GM23338 (cell line): ENCODE results near the gene NUP153. TPM values are rescaled to one million over a fixed set of nuclear protein-coding genes. Genes with fewer than 3 reads are reported as not detected.

ENCODE experiments used
- ATAC-seq: fragments of 200-7000 bp; cut with Tn5 transposase; 3 replicates; pipeline ENCODE4 v1.9.1; 2020
- DNase-seq: peaks from one replicate; pipeline ENCODE4 v3.0.0-alpha.2; 2015; ENCODE audit warnings: low spot score
- H2AFZ ChIP-seq: fragments of 200-600 bp; sonication (generic); 2 replicates; pipeline ENCODE4 v1.8.0; 2016; ENCODE audit warnings: antibody characterized with exemption, mild to moderate bottlenecking, moderate library complexity
- H3F3A ChIP-seq: fragments of 200-600 bp; sonication (generic); replicated peaks from 2 replicates; pipeline ENCODE4 v1.8.0; 2017; ENCODE audit warnings: antibody characterized with exemption, mixed run types, low read depth
- H3K27ac ChIP-seq: fragments of 200-600 bp; sonication (generic); 2 replicates; pipeline ENCODE4 v1.6.1; 2016; ENCODE audit warnings: low read depth
- H3K27me3 ChIP-seq: fragments of 200-600 bp; sonication (generic); 2 replicates; pipeline ENCODE4 v1.8.0; 2016; ENCODE audit warnings: mild to moderate bottlenecking, mixed run types, moderate library complexity; ENCODE audit not compliant: insufficient read depth
- H3K36me3 ChIP-seq: fragments of 200-600 bp; sonication (generic); 2 replicates; pipeline ENCODE4 v1.8.0; 2016; ENCODE audit warnings: mild to moderate bottlenecking; ENCODE audit not compliant: insufficient read depth
- H3K4me1 ChIP-seq: fragments of 200-600 bp; sonication (generic); 2 replicates; pipeline ENCODE4 v1.8.0; 2016; ENCODE audit warnings: mild to moderate bottlenecking, moderate library complexity; ENCODE audit not compliant: insufficient read depth
- H3K4me2 ChIP-seq: fragments of 200-600 bp; sonication (generic); 2 replicates; pipeline ENCODE4 v1.7.1; 2017; ENCODE audit warnings: mixed run types
- H3K4me3 ChIP-seq: fragments of 200-600 bp; sonication (generic); 2 replicates; pipeline ENCODE4 v1.6.1; 2016; ENCODE audit warnings: mixed run types
- H3K79me2 ChIP-seq: fragments of 200-600 bp; sonication (generic); replicated peaks from 2 replicates; pipeline ENCODE4 v1.8.0; 2017; ENCODE audit warnings: mild to moderate bottlenecking; ENCODE audit not compliant: insufficient read depth
- H3K9me2 ChIP-seq: fragments of 200-600 bp; sonication (generic); 2 replicates; pipeline ENCODE4 v1.8.0; 2017; ENCODE audit not compliant: insufficient read depth
- H4K20me1 ChIP-seq: fragments of 200-600 bp; sonication (generic); replicated peaks from 2 replicates; pipeline ENCODE4 v1.8.0; 2017; ENCODE audit warnings: mild to moderate bottlenecking; ENCODE audit not compliant: insufficient read depth
- H3K27ac Mint-ChIP-seq: 2 replicates; pipeline ENCODE4 v1.8.0; 2020; ENCODE audit warnings: inconsistent platforms, mild to moderate bottlenecking, moderate library complexity, mixed read lengths
- H3K27me3 Mint-ChIP-seq: 3 replicates; pipeline ENCODE4 v1.8.0; 2022; ENCODE audit warnings: low read depth, mild to moderate bottlenecking, moderate library complexity, mixed read lengths, inconsistent platforms; ENCODE audit not compliant: insufficient read depth, poor library complexity
- H3K36me3 Mint-ChIP-seq: 3 replicates; pipeline ENCODE4 v1.8.0; 2021; ENCODE audit warnings: low read depth, mild to moderate bottlenecking, inconsistent platforms, moderate library complexity, mixed read lengths
- H3K4me1 Mint-ChIP-seq: 3 replicates; pipeline ENCODE4 v1.8.0; 2020; ENCODE audit warnings: mild to moderate bottlenecking, inconsistent platforms, mixed read lengths
- H3K4me3 Mint-ChIP-seq: 3 replicates; pipeline ENCODE4 v1.8.0; 2021; ENCODE audit warnings: moderate library complexity, mild to moderate bottlenecking, inconsistent platforms, mixed read lengths
- H3K9me3 Mint-ChIP-seq: 3 replicates; pipeline ENCODE4 v1.8.0; 2020; ENCODE audit warnings: moderate library complexity, mild to moderate bottlenecking, inconsistent platforms, mixed read lengths
- CTCF ChIP-seq, 2 experiments: fragments of 200-600 bp in 1 of 2; sonication (generic) in 1 of 2; conservative IDR thresholded peaks; 2 replicates each; pipeline versions ENCODE4 v1.5.1 to v1.6.1; 2016 to 2017; ENCODE audit warnings: antibody characterized with exemption in 2 of 2, low read depth in 2 of 2, mild to moderate bottlenecking in 2 of 2, moderate library complexity in 1 of 2
- EZH2 ChIP-seq: fragments of 200-600 bp; sonication (generic); IDR thresholded peaks from one replicate; pipeline ENCODE4 v1.8.0; 2017; ENCODE audit warnings: antibody characterized with exemption, mild to moderate bottlenecking, low read depth; ENCODE audit not compliant: unreplicated experiment
- EZH2phosphoT487 ChIP-seq: fragments of 200-600 bp; sonication (generic); IDR thresholded peaks from one replicate; pipeline ENCODE4 v1.8.1; 2018; ENCODE audit warnings: antibody characterized with exemption; ENCODE audit not compliant: unreplicated experiment
- JUNB ChIP-seq: IDR thresholded peaks from one replicate; pipeline ENCODE4 v1.6.1; 2016; ENCODE audit warnings: antibody characterized with exemption; ENCODE audit not compliant: unreplicated experiment
- NANOG ChIP-seq: IDR thresholded peaks from 2 replicates; pipeline ENCODE4 v1.6.1; 2016; ENCODE audit warnings: antibody characterized with exemption, borderline replicate concordance
- POLR2AphosphoS5 ChIP-seq: IDR thresholded peaks from 2 replicates; pipeline ENCODE4 v1.6.1; 2016; ENCODE audit warnings: antibody characterized with exemption, low read depth
- ZNF114 ChIP-seq: fragments of 250-450 bp; sonication (Bioruptor Pico); IDR thresholded peaks from 2 replicates; pipeline ENCODE4 v1.5.0; 2020; ENCODE audit warnings: mild to moderate bottlenecking, moderate library complexity
- ZNF462 ChIP-seq: fragments of 250-450 bp; sonication (Bioruptor Pico); IDR thresholded peaks from 2 replicates; pipeline ENCODE4 v1.5.0; 2020; ENCODE audit warnings: mild to moderate bottlenecking, moderate library complexity
- polyA plus RNA-seq: library from polyadenylated mRNA; unstranded; fragments of >200 nt; fragmentation: Nextera tagmentation; extraction: Ambion mirVana; gene quantifications from 2 replicates; pipeline ENCODE4 v1.2.1, GENCODE V29; 2016
- total RNA-seq: library from RNA; depleted of rRNA; stranded (reverse); fragments of >200 nt; shearing (Covaris generic); gene quantifications from 2 replicates; pipeline ENCODE4 v1.2.3, GENCODE V29; 2014

Gene NUP153
- total and polyA plus RNA-seq, 2 experiments from 2014 or later: 23.8 to 88.4 TPM

GRCh38 chr6:17730078-17730704 lies 23.5 kb upstream of the NUP153 start (continued):
- no peak for TF ChIP-seq EZH2phosphoT487
- TF ChIP-seq EZH2: no peak
- no peak for TF ChIP-seq JUNB

GRCh38 chr6:17729223-17730077 lies 22.7 kb upstream of the NUP153 start:
- Histone ChIP-seq H4K20me1 (no peaks in the 10 kb centered on the region), H3K9me2 (no peaks in the 10 kb centered on the region), H3K27me3 (no peaks in the 10 kb centered on the region), H3K79me2 (no peaks in the 10 kb centered on the region), H3K36me3 (no peaks in the 10 kb centered on the region), H3F3A (no peaks in the 10 kb centered on the region), H3K4me3 (no peak overlapping the region), H2AFZ (peak overlapping the region; percentile 43; the same call in 1 of the 2 replicates), H3K4me2 (no peak overlapping the region), H3K4me1 (no peaks in the 10 kb centered on the region), H3K27ac (no peak overlapping the region)
- H3K27me3 Mint-ChIP-seq: no peaks in the 10 kb centered on the region
- H3K9me3 Mint-ChIP-seq: peaks cover 12% of the 10 kb centered on the region
- no peak overlapping the region for H3K4me3 Mint-ChIP-seq
- no peak for TF ChIP-seq ZNF114
- no peak for TF ChIP-seq EZH2
- no peak for TF ChIP-seq JUNB
- no peak for TF ChIP-seq POLR2AphosphoS5
- TF ChIP-seq CTCF (conservative IDR thresholded peaks at IDR 0.05; ENCODE audit: low read depth in 2 of 2): no peak
- no peak for TF ChIP-seq ZNF462
- no peak for TF ChIP-seq NANOG
- H3K27ac Mint-ChIP-seq: no peak overlapping the region
- H3K4me1 Mint-ChIP-seq: peaks cover 6% of the 10 kb centered on the region; the same call in 2 of the 3 replicates
- ATAC-seq: no peak
- DNase-seq: no peak
- no peaks in the 10 kb centered on the region for H3K36me3 Mint-ChIP-seq
